AG04449 (cell line): Measurements from ENCODE around the gene MEGF11.

Experiments used
- CTCF ChIA-PET: fragments of 350-600 bp; formaldehyde crosslinking; extraction: SDS; loops from one replicate; lab custom pipeline; 2021; ENCODE audit warnings: antibody characterized with exemption; lab: Yijun Ruan, JAX
- POLR2A ChIA-PET: fragments of 400-600, 350-600 bp; formaldehyde crosslinking; extraction: SDS; loops from one replicate; lab custom pipeline; 2020; ENCODE audit warnings: antibody characterized with exemption, inconsistent platforms; lab: Yijun Ruan, JAX
- DNase-seq: peaks from one replicate; pipeline ENCODE4 v3.0.0-alpha.2; 2010; ENCODE audit warnings: low read depth, low spot score
- H3K4me3 ChIP-seq: 2 replicates; pipeline ENCODE4 v1.5.1; 2011; ENCODE audit warnings: low read depth, mild to moderate bottlenecking, control low read depth, low read length
- CTCF ChIP-seq: IDR thresholded peaks from one replicate; pipeline ENCODE4 v1.5.1; 2011; ENCODE audit warnings: mild to moderate bottlenecking, moderate library complexity, low read length, control low read depth, inconsistent platforms; ENCODE audit not compliant: insufficient read depth; ENCODE audit errors: missing control alignments

The MEGF11 gene

GRCh38 chr15:66231394-66232266 is 21.9 kb downstream of the MEGF11 start:
- DNase-seq, result no peak
- H3K4me3 ChIP-seq, result no peak overlapping the region
- ChIA-PET POLR2A (no interaction called here), CTCF (no interaction called here)
- no peak for TF ChIP-seq CTCF

- CTCF ChIA-PET, result interaction anchor here (0.8 kb wide), 1 partner anchor 58 kb away, joined by 4 read pairs; no protein-coding TSS in a partner anchor
- DNase-seq, result no peak
- POLR2A ChIA-PET, result no interaction called here
- H3K4me3 ChIP-seq, result no peak overlapping the region
- TF ChIP-seq CTCF, result no peak
Observed at GRCh38 chr15:66229790-66230465, 23.6 kb downstream of the MEGF11 start.

- POLR2A ChIA-PET, result no interaction called here
- no peak overlapping the region for H3K4me3 ChIP-seq
- TF ChIP-seq CTCF, result no peak
- CTCF ChIA-PET, result interaction anchor here (0.8 to 1.6 kb wide), 2 partner anchors 38 to 59 kb away, joined by 4 read pairs; no protein-coding TSS in a partner anchor
- DNase-seq, result no peak
Observed at GRCh38 chr15:66228807-66229735, 24.5 kb downstream of the MEGF11 start.

GRCh38 chr15:66226736-66227135 is 26.8 kb downstream of the MEGF11 start:
- no peak overlapping the region for H3K4me3 ChIP-seq
- no peak for DNase-seq
- CTCF ChIA-PET, result no interaction called here
- TF ChIP-seq CTCF, result no peak
- POLR2A ChIA-PET, result no interaction called here

- H3K4me3 ChIP-seq, result no peak overlapping the region
- DNase-seq, result no peak
- CTCF ChIA-PET, result no interaction called here
- POLR2A ChIA-PET, result no interaction called here
- no peak for TF ChIP-seq CTCF
Observed at GRCh38 chr15:66225656-66226274, 27.8 kb downstream of the MEGF11 start.
